ENCODE data around the gene WWOX. TPM values are rescaled to one million over a fixed set of nuclear protein-coding genes. Genes with fewer than 3 reads are reported as not detected.

Gene WWOX
- polyA plus RNA-seq, 1 donor (not counting 4 experiments of a cell fraction or from before 2014, with no cell fraction given), result 5.1 TPM

- Histone ChIP-seq H3K79me2 (ENCODE audit: control insufficient read depth, insufficient read depth, low read length) (no peaks in the 10 kb centered on the region), H3K9ac (ENCODE audit: control insufficient read depth, extremely low read depth, insufficient read depth, low read length) (no peak overlapping the region), H3K4me3 (ENCODE audit: control insufficient read depth in 2 of 3, extremely low read depth in 1 of 3, insufficient read depth in 2 of 3, low read depth in 1 of 3, low read length in 3 of 3) (no peak overlapping the region), H2AFZ (ENCODE audit: control insufficient read depth, low read length) (no peak overlapping the region), H3K27ac (ENCODE audit: control insufficient read depth, insufficient read depth, low read length) (no peak overlapping the region), H3K4me1 (ENCODE audit: control insufficient read depth, extremely low read depth, insufficient read depth, low read length) (peaks cover 16% of the 10 kb centered on the region), H3K9me3 (ENCODE audit: control insufficient read depth, low read depth, low read length) (no peaks in the 10 kb centered on the region), H3K4me2 (ENCODE audit: control insufficient read depth, extremely low read depth, insufficient read depth, low read depth, low read length) (no peak overlapping the region), H4K20me1 (ENCODE audit: control insufficient read depth, extremely low read depth, insufficient read depth, low read length) (no peaks in the 10 kb centered on the region), H3K9me1 (ENCODE audit: control insufficient read depth, extremely low read depth, insufficient read depth, low read length) (no peaks in the 10 kb centered on the region), H3K36me3 (ENCODE audit: control insufficient read depth in 2 of 2, extremely low read depth in 1 of 2, insufficient read depth in 2 of 2, low read length in 2 of 2) (no peaks in the 10 kb centered on the region), H3K27me3 (ENCODE audit: control insufficient read depth, extremely low read depth, insufficient read depth, low read length) (no peaks in the 10 kb centered on the region)
- no peak for TF ChIP-seq EZH2 (IDR thresholded peaks at IDR 0.05; ENCODE audit: low read length)
- TF ChIP-seq, protein P1, sequence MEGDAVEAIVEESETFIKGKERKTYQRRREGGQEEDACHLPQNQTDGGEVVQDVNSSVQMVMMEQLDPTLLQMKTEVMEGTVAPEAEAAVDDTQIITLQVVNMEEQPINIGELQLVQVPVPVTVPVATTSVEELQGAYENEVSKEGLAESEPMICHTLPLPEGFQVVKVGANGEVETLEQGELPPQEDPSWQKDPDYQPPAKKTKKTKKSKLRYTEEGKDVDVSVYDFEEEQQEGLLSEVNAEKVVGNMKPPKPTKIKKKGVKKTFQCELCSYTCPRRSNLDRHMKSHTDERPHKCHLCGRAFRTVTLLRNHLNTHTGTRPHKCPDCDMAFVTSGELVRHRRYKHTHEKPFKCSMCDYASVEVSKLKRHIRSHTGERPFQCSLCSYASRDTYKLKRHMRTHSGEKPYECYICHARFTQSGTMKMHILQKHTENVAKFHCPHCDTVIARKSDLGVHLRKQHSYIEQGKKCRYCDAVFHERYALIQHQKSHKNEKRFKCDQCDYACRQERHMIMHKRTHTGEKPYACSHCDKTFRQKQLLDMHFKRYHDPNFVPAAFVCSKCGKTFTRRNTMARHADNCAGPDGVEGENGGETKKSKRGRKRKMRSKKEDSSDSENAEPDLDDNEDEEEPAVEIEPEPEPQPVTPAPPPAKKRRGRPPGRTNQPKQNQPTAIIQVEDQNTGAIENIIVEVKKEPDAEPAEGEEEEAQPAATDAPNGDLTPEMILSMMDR (optimal IDR thresholded peaks at IDR 0.05 in 1 of 3, IDR thresholded peaks at IDR 0.05 in 1 of 3, conservative IDR thresholded peaks at IDR 0.05 in 1 of 3; ENCODE audit: extremely low read depth in 1 of 3, insufficient read depth in 2 of 3, low read length in 3 of 3), result peak; percentile 90 to 97 (median 91)
- DNase-seq (ENCODE audit: low read depth, low spot score) (peak; percentile 48), FAIRE-seq (peak; percentile 77)
- dilution Hi-C loops (cut with MboI; ENCODE audit: extremely low pct_ligation_motif_present, low sequenced_read_pairs), result no loop called here
These were observed 135.8 kb downstream of the WWOX start for GRCh38 chr16:78235168-78235800.

- Histone ChIP-seq H3K9ac (ENCODE audit: control insufficient read depth, extremely low read depth, insufficient read depth, low read length) (no peak overlapping the region), H3K79me2 (ENCODE audit: control insufficient read depth, insufficient read depth, low read length) (no peaks in the 10 kb centered on the region), H3K27me3 (ENCODE audit: control insufficient read depth, extremely low read depth, insufficient read depth, low read length) (no peaks in the 10 kb centered on the region), H3K36me3 (ENCODE audit: control insufficient read depth in 2 of 2, extremely low read depth in 1 of 2, insufficient read depth in 2 of 2, low read length in 2 of 2) (no peaks in the 10 kb centered on the region), H3K9me1 (ENCODE audit: control insufficient read depth, extremely low read depth, insufficient read depth, low read length) (no peaks in the 10 kb centered on the region), H3K4me1 (ENCODE audit: control insufficient read depth, extremely low read depth, insufficient read depth, low read length) (peaks cover 12% of the 10 kb centered on the region), H3K4me2 (ENCODE audit: control insufficient read depth, extremely low read depth, insufficient read depth, low read depth, low read length) (no peak overlapping the region), H4K20me1 (ENCODE audit: control insufficient read depth, extremely low read depth, insufficient read depth, low read length) (no peaks in the 10 kb centered on the region), H2AFZ (ENCODE audit: control insufficient read depth, low read length) (no peak overlapping the region), H3K9me3 (ENCODE audit: control insufficient read depth, low read depth, low read length) (no peaks in the 10 kb centered on the region), H3K4me3 (ENCODE audit: control insufficient read depth in 2 of 3, extremely low read depth in 1 of 3, insufficient read depth in 2 of 3, low read depth in 1 of 3, low read length in 3 of 3) (no peak overlapping the region), H3K27ac (ENCODE audit: control insufficient read depth, insufficient read depth, low read length) (no peak overlapping the region)
- DNase-seq (ENCODE audit: low read depth, low spot score), result no peak
- no peak for TF ChIP-seq EZH2 (IDR thresholded peaks at IDR 0.05; ENCODE audit: low read length)
- TF ChIP-seq, protein P1 (optimal IDR thresholded peaks at IDR 0.05 in 1 of 3, IDR thresholded peaks at IDR 0.05 in 1 of 3, conservative IDR thresholded peaks at IDR 0.05 in 1 of 3; ENCODE audit: extremely low read depth in 1 of 3, insufficient read depth in 2 of 3, low read length in 3 of 3), result no peak
- FAIRE-seq, result no peak
- dilution Hi-C loops (cut with MboI; ENCODE audit: extremely low pct_ligation_motif_present, low sequenced_read_pairs), result no loop called here
These were observed 136.4 kb downstream of the WWOX start for GRCh38 chr16:78235876-78236275.

Data from keratinocyte (primary cell).